IMR-90 (cell line): ENCODE results near the gene FAM151B. TPM values are rescaled to one million over a fixed set of nuclear protein-coding genes. Genes with fewer than 3 reads are reported as not detected.

Experiments used
- ATAC-seq: fragments of 200-7000 bp; cut with Tn5 transposase; 2 replicates; pipeline ENCODE4 v1.9.1; 2020; ENCODE audit warnings: low read depth, mild to moderate bottlenecking, moderate library complexity
- BruUV-seq: library from RNA; stranded (reverse); fragments of 400-500 nt; replicated peaks from 2 replicates; lab custom pipeline; 2021; lab: Mats Ljungman, UMichigan
- CTCF ChIA-PET: fragments of 300-600 bp; formaldehyde crosslinking; extraction: SDS; loops from one replicate; lab custom pipeline; 2021; ENCODE audit warnings: antibody characterized with exemption; lab: Yijun Ruan, JAX
- POLR2A ChIA-PET: fragments of 300-600 bp; sonication (Branson Sonifier 250); formaldehyde crosslinking; loops from one replicate; lab custom pipeline; 2022; ENCODE audit warnings: antibody characterized with exemption; ENCODE audit not compliant: unreplicated experiment; lab: Charles Lee
- DNase-seq: peaks from one replicate; pipeline ENCODE4 v3.0.0; 2013
- H2AFZ ChIP-seq: replicated peaks from 2 replicates; pipeline ENCODE3; 2013; ENCODE audit warnings: low read length, mild to moderate bottlenecking; ENCODE audit not compliant: poor library complexity
- H2AK5ac ChIP-seq: 2 replicates; pipeline ENCODE4 v1.6.1; 2013; ENCODE audit warnings: low read depth, low read length, inconsistent platforms
- H2AK9ac ChIP-seq: replicated peaks from 2 replicates; pipeline ENCODE3; 2013; ENCODE audit warnings: mild to moderate bottlenecking, low read depth, low read length, moderate library complexity; ENCODE audit not compliant: poor library complexity
- H2BK120ac ChIP-seq: 2 replicates; pipeline ENCODE4 v1.6.1; 2013; ENCODE audit warnings: low read depth, low read length, inconsistent platforms
- H2BK15ac ChIP-seq: 3 replicates; pipeline ENCODE4 v1.6.1; 2013; ENCODE audit warnings: low read depth, low read length, inconsistent platforms
- H2BK20ac ChIP-seq: 2 replicates; pipeline ENCODE4 v1.6.1; 2013; ENCODE audit warnings: low read depth, mild to moderate bottlenecking, inconsistent platforms, low read length, moderate library complexity
- H2BK5ac ChIP-seq: 2 replicates; pipeline ENCODE4 v1.6.1; 2013; ENCODE audit warnings: mild to moderate bottlenecking, low read depth, low read length, inconsistent platforms; ENCODE audit not compliant: poor library complexity, severe bottlenecking
- H3K14ac ChIP-seq: replicated peaks from 2 replicates; pipeline ENCODE4 v1.6.1; 2013; ENCODE audit warnings: low read depth, low read length, inconsistent platforms
- H3K18ac ChIP-seq: 2 replicates; pipeline ENCODE4 v1.6.1; 2013; ENCODE audit warnings: low read depth, low read length, control low read depth
- H3K23ac ChIP-seq: 2 replicates; pipeline ENCODE4 v1.6.1; 2013; ENCODE audit warnings: low read depth, low read length, inconsistent platforms
- H3K27ac ChIP-seq: 2 replicates; pipeline ENCODE4 v1.5.1; 2013; ENCODE audit warnings: mild to moderate bottlenecking, control low read depth, low read length; ENCODE audit not compliant: insufficient read depth
- H3K27me3 ChIP-seq: 2 replicates; pipeline ENCODE4 v1.6.1; 2013; ENCODE audit warnings: low read length; ENCODE audit not compliant: control insufficient read depth, insufficient read depth
- H3K36me3 ChIP-seq: 2 replicates; pipeline ENCODE4 v1.6.1; 2013; ENCODE audit warnings: low read length, mixed read lengths; ENCODE audit not compliant: control insufficient read depth, insufficient read depth
- H3K4ac ChIP-seq: 2 replicates; pipeline ENCODE4 v1.6.1; 2013; ENCODE audit warnings: low read depth, low read length, inconsistent platforms
- H3K4me1 ChIP-seq: 2 replicates; pipeline ENCODE4 v1.6.1; 2013; ENCODE audit warnings: low read length, mixed read lengths; ENCODE audit not compliant: control insufficient read depth, insufficient read depth
- H3K4me2 ChIP-seq: 2 replicates; pipeline ENCODE4 v1.6.1; 2013; ENCODE audit warnings: low read depth, mild to moderate bottlenecking, control low read depth, low read length, moderate library complexity
- H3K4me3 ChIP-seq: 2 replicates; pipeline ENCODE4 v1.5.1; 2013; ENCODE audit warnings: low read depth, mild to moderate bottlenecking, control low read depth, low read length, moderate library complexity; ENCODE audit not compliant: insufficient read depth
- H3K56ac ChIP-seq: 2 replicates; pipeline ENCODE4 v1.6.1; 2013; ENCODE audit warnings: low read length, inconsistent platforms; ENCODE audit not compliant: insufficient read depth; ENCODE audit errors: extremely low read depth
- H3K79me1 ChIP-seq, 2 experiments: 2 replicates each; pipeline ENCODE4 v1.6.1; 2013; ENCODE audit warnings: low read length in 2 of 2, inconsistent platforms in 1 of 2, low read depth in 1 of 2
- H3K9ac ChIP-seq: 2 replicates; pipeline ENCODE4 v1.6.1; 2013; ENCODE audit warnings: low read depth, low read length, control low read depth
- H3K9me1 ChIP-seq: 2 replicates; pipeline ENCODE4 v1.6.1; 2013; ENCODE audit warnings: low read length, inconsistent platforms; ENCODE audit not compliant: insufficient read depth
- H3K9me3 ChIP-seq: 2 replicates; pipeline ENCODE4 v1.6.1; 2013; ENCODE audit warnings: low read length; ENCODE audit not compliant: control insufficient read depth, insufficient read depth
- H4K20me1 ChIP-seq: 2 replicates; pipeline ENCODE4 v1.6.1; 2013; ENCODE audit warnings: low read length, inconsistent platforms; ENCODE audit not compliant: insufficient read depth
- H4K5ac ChIP-seq: 2 replicates; pipeline ENCODE4 v1.6.1; 2013; ENCODE audit warnings: mild to moderate bottlenecking, low read depth, low read length, control low read depth
- H4K8ac ChIP-seq, 2 experiments: 2 replicates each; pipeline ENCODE4 v1.6.1; 2013; ENCODE audit warnings: low read depth in 2 of 2, low read length in 2 of 2, control low read depth in 1 of 2, inconsistent platforms in 1 of 2
- H4K91ac ChIP-seq: 2 replicates; pipeline ENCODE4 v1.6.1; 2013; ENCODE audit warnings: low read depth, low read length, inconsistent platforms; ENCODE audit not compliant: insufficient read depth
- MAFK ChIP-seq: IDR thresholded peaks from 2 replicates; pipeline ENCODE4 v1.6.1; 2012; ENCODE audit warnings: low read depth, low read length, improper control_type of control experiment
- NFE2L2 ChIP-seq: fragments of 150-350 bp; IDR thresholded peaks from 2 replicates; pipeline ENCODE4 v1.6.1; 2016; ENCODE audit warnings: low read depth, mild to moderate bottlenecking, low read length
- RAD21 ChIP-seq: IDR thresholded peaks from 2 replicates; pipeline ENCODE4 v1.6.1; 2012; ENCODE audit warnings: low read length, improper control_type of control experiment
- RFX5 ChIP-seq: IDR thresholded peaks from 2 replicates; pipeline ENCODE4 v1.8.0; 2012; ENCODE audit warnings: low read depth, mild to moderate bottlenecking, low read length, moderate library complexity
- WGBS, 2 experiments: methylation state at CpG; one replicate each; pipeline versions ENCODE4 v1.1.5 to v1.1.7; 2013; ENCODE audit warnings: missing lambda C conversion rate in 2 of 2; ENCODE audit not compliant: insufficient read length in 1 of 2; ENCODE audit errors: extremely low coverage in 2 of 2; 5-methylcytosine and 5-hydroxymethylcytosine counted together
- dilution Hi-C: fragments of 300-500 bp; cut with HindIII; formaldehyde crosslinking; loops from one replicate; pipeline ENCODE4 v1.14.3; 2018; ENCODE audit warnings: low sequenced_read_pairs; ENCODE audit not compliant: unreplicated experiment
- in situ Hi-C: fragments of 300-500 bp; cut with MboI; formaldehyde crosslinking; loops from 3 replicates; pipeline ENCODE4 v1.14.3; 2019; ENCODE audit warnings: low sequenced_read_pairs, inconsistent platforms, mixed read lengths
- intact Hi-C: fragments of 100-400 bp; cut with micrococcal nuclease; formaldehyde crosslinking; loops from 2 replicates; pipeline ENCODE4 v1.10.0; 2022
- polyA plus RNA-seq, 3 experiments: library from polyadenylated mRNA; depleted of rRNA; stranded (reverse); fragments of >200 nt; gene quantifications; 2 replicates each; pipeline ENCODE4 v1.2.3, GENCODE V29; 2012; ENCODE audit warnings: low replicate concordance in 1 of 3
- total RNA-seq: library from RNA; depleted of rRNA; stranded (reverse); fragments of >200 nt; gene quantifications from 2 replicates; pipeline ENCODE4 v1.2.3, GENCODE V29; 2012
- TF ChIP-seq, protein P1 (sequence below): conservative IDR thresholded peaks from 2 replicates; pipeline ENCODE4 v1.5.1; 2012; ENCODE audit warnings: mild to moderate bottlenecking, low read depth, low read length, improper control_type of control experiment

Gene FAM151B
- total and polyA plus RNA-seq, 2 of the 4 experiments (the other 2 are of a cell fraction): 1.0 to 2.9 TPM

DNA sequence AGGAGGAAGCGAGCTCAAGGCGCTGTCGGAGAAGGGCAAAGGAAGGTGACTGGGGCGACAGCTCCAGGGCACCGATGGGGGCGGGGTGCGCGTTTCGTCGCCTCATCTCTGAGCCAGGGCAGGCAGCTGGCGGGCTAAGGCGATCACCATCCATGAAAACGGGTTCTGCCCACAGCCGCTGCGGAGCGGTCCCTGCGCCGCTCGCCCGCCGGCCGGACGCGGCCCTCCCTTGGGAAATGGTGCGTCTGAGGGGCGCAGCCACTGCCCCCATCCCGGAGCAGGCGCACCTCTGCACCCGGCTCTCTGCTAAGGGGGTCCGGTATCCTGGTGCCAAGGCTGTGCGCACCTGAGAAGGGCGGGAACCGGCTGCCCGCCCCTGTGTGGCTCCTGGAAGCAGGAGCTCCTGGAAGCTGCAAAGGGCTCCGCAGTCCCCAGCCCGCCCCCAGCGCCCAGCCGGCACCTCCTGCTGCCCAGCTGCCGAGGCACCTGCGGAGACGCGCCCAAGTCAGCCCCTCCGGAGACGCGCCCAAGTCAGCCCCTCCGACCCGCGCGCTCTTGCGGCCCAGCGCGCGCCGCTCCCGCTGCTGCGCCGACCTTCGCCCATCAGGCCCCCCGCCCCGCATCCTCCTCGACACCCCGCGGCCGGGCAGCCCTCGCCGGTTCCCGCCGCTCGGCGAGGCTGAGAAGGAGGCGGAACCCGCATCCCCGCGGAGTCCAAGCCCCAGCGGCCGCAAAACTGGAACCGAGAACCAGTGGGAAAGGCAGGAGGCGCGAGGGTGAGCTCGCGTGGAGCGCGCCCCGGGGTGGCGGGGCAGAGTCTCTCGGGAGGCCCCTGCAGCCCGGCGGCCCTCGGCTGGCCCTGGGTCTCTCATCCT is 81.4 kb downstream of the FAM151B start:
- no peak overlapping the region for H4K91ac ChIP-seq
- TF ChIP-seq NFE2L2 (no peak), RFX5 (no peak), MAFK (no peak), RAD21 (no peak)
- TF ChIP-seq, protein P1, sequence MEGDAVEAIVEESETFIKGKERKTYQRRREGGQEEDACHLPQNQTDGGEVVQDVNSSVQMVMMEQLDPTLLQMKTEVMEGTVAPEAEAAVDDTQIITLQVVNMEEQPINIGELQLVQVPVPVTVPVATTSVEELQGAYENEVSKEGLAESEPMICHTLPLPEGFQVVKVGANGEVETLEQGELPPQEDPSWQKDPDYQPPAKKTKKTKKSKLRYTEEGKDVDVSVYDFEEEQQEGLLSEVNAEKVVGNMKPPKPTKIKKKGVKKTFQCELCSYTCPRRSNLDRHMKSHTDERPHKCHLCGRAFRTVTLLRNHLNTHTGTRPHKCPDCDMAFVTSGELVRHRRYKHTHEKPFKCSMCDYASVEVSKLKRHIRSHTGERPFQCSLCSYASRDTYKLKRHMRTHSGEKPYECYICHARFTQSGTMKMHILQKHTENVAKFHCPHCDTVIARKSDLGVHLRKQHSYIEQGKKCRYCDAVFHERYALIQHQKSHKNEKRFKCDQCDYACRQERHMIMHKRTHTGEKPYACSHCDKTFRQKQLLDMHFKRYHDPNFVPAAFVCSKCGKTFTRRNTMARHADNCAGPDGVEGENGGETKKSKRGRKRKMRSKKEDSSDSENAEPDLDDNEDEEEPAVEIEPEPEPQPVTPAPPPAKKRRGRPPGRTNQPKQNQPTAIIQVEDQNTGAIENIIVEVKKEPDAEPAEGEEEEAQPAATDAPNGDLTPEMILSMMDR: no peak
- H3K27ac ChIP-seq: no peak overlapping the region
- H2AFZ ChIP-seq: peak overlapping the region; percentile 51
- BruUV-seq: no TSS peak
- DNase-seq (no peak), ATAC-seq (peak; percentile 28)
- no peak overlapping the region for H3K56ac ChIP-seq
- dilution Hi-C loops: no loop called here
- no peak overlapping the region for H2BK5ac ChIP-seq
- H3K4me2 ChIP-seq: peak overlapping the region; percentile 56; the same call in 1 of the 2 replicates
- no peak overlapping the region for H3K23ac ChIP-seq
- no peak overlapping the region for H2BK15ac ChIP-seq
- H3K27me3 ChIP-seq: peaks cover 56% of the 10 kb centered on the region
- intact Hi-C loops: no loop called here
- H4K8ac ChIP-seq: no peak overlapping the region
- no peak overlapping the region for H4K5ac ChIP-seq
- H2AK5ac ChIP-seq: no peak overlapping the region
- CTCF ChIA-PET: no interaction called here
- H3K14ac ChIP-seq: no peak overlapping the region
- 2% methylated on average over 51 of the region's 89 CpGs; no CpG with 5 or more reads in 1 of the 2 experiments for WGBS, 2 experiments
- no peaks in the 10 kb centered on the region for H3K9me1 ChIP-seq
- POLR2A ChIA-PET: no interaction called here
- H4K20me1 ChIP-seq: no peaks in the 10 kb centered on the region
- H3K79me1 ChIP-seq: no peaks in the 10 kb centered on the region
- no peaks in the 10 kb centered on the region for H3K36me3 ChIP-seq
- peaks cover 5% of the 10 kb centered on the region for H3K9me3 ChIP-seq
- H3K9ac ChIP-seq: no peak overlapping the region
- no peak overlapping the region for H3K18ac ChIP-seq
- H2AK9ac ChIP-seq: no peak overlapping the region
- H3K4ac ChIP-seq: no peak overlapping the region
- in situ Hi-C loops: no loop called here
- H3K4me1 ChIP-seq: no peaks in the 10 kb centered on the region; the same call in 1 of the 2 replicates
- H2BK120ac ChIP-seq: no peak overlapping the region
- no peak overlapping the region; the same call in 1 of the 2 replicates for H3K4me3 ChIP-seq
- H2BK20ac ChIP-seq: no peak overlapping the region
